Fibroblast of skin of left biceps (primary cell): ENCODE measurements around the gene DCHS2.

Source experiments
- DNase-seq, 2 experiments: peaks; one replicate each; pipeline ENCODE4 v3.0.0-alpha.2; 2013; ENCODE audit warnings: low read depth in 2 of 2

The DCHS2 gene

GRCh38 chr4:154491341-154492271, at the start of gene DCHS2:
Gene DCHS2, minus strand, starts transcription at chr4:154491799. Its CDS starts 444 bp downstream, at chr4:154491355.
- no peak for DNase-seq

- DNase-seq: no peak
These were observed 42.7 kb upstream of the DCHS2 start for GRCh38 chr4:154534296-154534695.

- DNase-seq: no peak
These were observed 38.3 kb upstream of the DCHS2 start for GRCh38 chr4:154529728-154530519.

- no peak for DNase-seq
These were observed 37.3 kb upstream of the DCHS2 start for GRCh38 chr4:154528869-154529268.

GRCh38 chr4:154527308-154527707, 35.7 kb upstream of the DCHS2 start:
- DNase-seq: no peak

GRCh38 chr4:154526151-154526550, 34.6 kb upstream of the DCHS2 start:
- no peak for DNase-seq

- DNase-seq: no peak
These were observed 30.0 kb upstream of the DCHS2 start for GRCh38 chr4:154521607-154522006.

GRCh38 chr4:154519214-154519613, 27.6 kb upstream of the DCHS2 start:
- no peak for DNase-seq

- DNase-seq: no peak
These were observed 26.0 kb upstream of the DCHS2 start for GRCh38 chr4:154517591-154517990.

- no peak for DNase-seq
These were observed 24.9 kb upstream of the DCHS2 start for GRCh38 chr4:154516318-154517029.

- DNase-seq: no peak
These were observed 20.4 kb upstream of the DCHS2 start for GRCh38 chr4:154511981-154512380.

- DNase-seq: no peak
These were observed 19.9 kb upstream of the DCHS2 start for GRCh38 chr4:154511548-154511947.

GRCh38 chr4:154507156-154507555, 15.6 kb upstream of the DCHS2 start:
- no peak for DNase-seq

GRCh38 chr4:154506253-154506652, 14.7 kb upstream of the DCHS2 start:
- peak in 1 of 2 experiments; percentile 4 for DNase-seq

- no peak for DNase-seq
These were observed 12.0 kb upstream of the DCHS2 start for GRCh38 chr4:154503598-154503997.

- no peak for DNase-seq
These were observed 10.5 kb upstream of the DCHS2 start for GRCh38 chr4:154502111-154502510.

GRCh38 chr4:154497889-154498288, 6.3 kb upstream of the DCHS2 start:
- DNase-seq: peak in 1 of 2 experiments; percentile 12

- no peak for DNase-seq
These were observed 4.3 kb upstream of the DCHS2 start for GRCh38 chr4:154495867-154496266.

- DNase-seq: no peak
These were observed 689 bp upstream of the DCHS2 start for GRCh38 chr4:154492288-154492687.

GRCh38 chr4:154490583-154491340, 837 bp downstream of the DCHS2 start:
- no peak for DNase-seq

GRCh38 chr4:154490234-154490582, 1.4 kb downstream of the DCHS2 start:
- no peak for DNase-seq
